ENCODE data around the gene SMYD5. TPM values are rescaled to one million over a fixed set of nuclear protein-coding genes. Genes with fewer than 3 reads are reported as not detected.

SMYD5 gene
- total and polyA plus RNA-seq, 9 of the 15 experiments (the other 6 are each of a cell fraction or from before 2014, with no cell fraction given): 11.4 to 56.8 (median 32.0) TPM

DNA sequence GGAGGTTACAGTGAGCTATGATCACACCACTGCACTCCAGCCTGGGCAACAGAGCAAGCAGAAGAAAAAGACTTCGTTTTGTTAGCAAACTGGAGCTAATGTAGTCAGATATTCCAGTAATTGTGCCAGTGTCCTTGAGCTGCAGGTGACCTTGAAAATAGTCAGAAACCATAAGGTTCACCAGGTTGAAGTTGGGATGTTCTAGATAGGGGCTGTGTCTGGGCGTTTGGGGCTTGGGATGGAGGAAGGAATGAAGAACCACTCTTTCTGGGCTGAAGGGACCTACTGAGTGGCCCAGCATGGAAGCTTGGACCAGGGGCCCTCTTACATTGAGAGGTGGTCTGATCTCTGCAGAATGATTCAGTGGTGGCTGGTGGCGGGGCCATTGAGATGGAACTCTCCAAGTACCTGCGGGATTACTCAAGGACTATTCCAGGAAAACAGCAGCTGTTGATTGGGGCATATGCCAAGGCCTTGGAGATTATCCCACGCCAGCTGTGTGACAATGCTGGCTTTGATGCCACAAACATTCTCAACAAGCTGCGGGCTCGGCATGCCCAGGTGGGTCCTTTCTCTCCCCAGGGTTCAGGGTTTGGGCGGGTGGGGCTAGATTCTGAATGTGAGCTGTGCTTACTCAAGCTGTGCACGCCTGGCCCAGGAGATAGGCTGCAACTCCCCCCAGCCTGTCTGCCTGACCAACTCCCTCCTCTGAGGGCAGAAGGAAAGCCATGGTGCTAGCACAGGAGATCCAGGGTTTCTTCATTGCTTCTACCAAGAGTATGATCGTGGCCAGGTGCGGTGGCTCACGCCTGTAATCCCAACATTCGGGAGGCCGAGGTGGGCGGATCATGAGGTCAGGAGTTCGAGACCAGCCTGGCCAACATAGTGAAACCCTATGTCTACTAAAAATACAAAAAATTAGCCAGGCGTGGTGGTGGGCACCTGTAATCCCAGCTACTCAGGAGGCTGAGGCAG is 37.1 kb downstream of the SMYD5 start:
- DNase-seq (ENCODE audit: extremely low read depth in 1 of 4, low spot score in 3 of 4) (no peak), ATAC-seq (no peak), FAIRE-seq (no peak)
- Histone ChIP-seq H3K27me3 (ENCODE audit: control insufficient read depth in 2 of 2, insufficient read depth in 2 of 2, low read length in 2 of 2) (no peaks in the 10 kb centered on the region), H3K9me1 (ENCODE audit: control insufficient read depth, insufficient read depth, low read length) (no peaks in the 10 kb centered on the region), H3K9me3 (replicated peaks; ENCODE audit: control insufficient read depth, insufficient read depth, low read depth, low read length) (no peaks in the 10 kb centered on the region), H3K36me3 (ENCODE audit: control insufficient read depth, insufficient read depth, low read length) (peaks cover 86% of the 10 kb centered on the region), H3K9ac (ENCODE audit: insufficient read depth in 1 of 2, low read depth in 2 of 2, low read length in 2 of 2) (no peak overlapping the region), H2AFZ (ENCODE audit: low read depth, low read length) (no peak overlapping the region), H4K20me1 (replicated peaks; ENCODE audit: control insufficient read depth, insufficient read depth, low read length) (0 out of 2 replicates have a peak, but pooled peaks cover 2% of the 10 kb centered on the region), H3K4me1 (replicated peaks in 1 of 2; ENCODE audit: control insufficient read depth in 2 of 2, insufficient read depth in 2 of 2, low read length in 2 of 2) (peaks cover 0 to 10% of the 10 kb centered on the region in 2 experiments; a peak in 3 of 5 replicates), H3K27ac (ENCODE audit: extremely low read depth, low read depth, low read length) (no peak overlapping the region), H3K4me3 (no peak overlapping the region), H3K4me2 (ENCODE audit: insufficient read depth, low read length) (no peak overlapping the region), H3K79me2 (ENCODE audit: control insufficient read depth, insufficient read depth, low read length) (0 out of 3 replicates have a peak, but pooled peaks cover 9% of the 10 kb centered on the region)
- no TSS peak for BruUV-seq (replicated peaks)
- in situ Hi-C loops (cut with MboI) (no loop called here), intact Hi-C loops (cut with micrococcal nuclease) (loop anchor here (10.0 kb wide), 1 partner anchor 266 kb away; no protein-coding TSS in a partner anchor)
- ChIA-PET POLR2A (interaction anchor here (1.2 to 1.6 kb wide), 4 partner anchors 9 to 285 kb away, joined by 4 to 9 read pairs (median 4); partner anchors contain the start of genes CCT7 and PRADC1), CTCF (ENCODE audit: low intra/inter-chr PET ratio) (no interaction called here)
- TF ChIP-seq, protein P1, sequence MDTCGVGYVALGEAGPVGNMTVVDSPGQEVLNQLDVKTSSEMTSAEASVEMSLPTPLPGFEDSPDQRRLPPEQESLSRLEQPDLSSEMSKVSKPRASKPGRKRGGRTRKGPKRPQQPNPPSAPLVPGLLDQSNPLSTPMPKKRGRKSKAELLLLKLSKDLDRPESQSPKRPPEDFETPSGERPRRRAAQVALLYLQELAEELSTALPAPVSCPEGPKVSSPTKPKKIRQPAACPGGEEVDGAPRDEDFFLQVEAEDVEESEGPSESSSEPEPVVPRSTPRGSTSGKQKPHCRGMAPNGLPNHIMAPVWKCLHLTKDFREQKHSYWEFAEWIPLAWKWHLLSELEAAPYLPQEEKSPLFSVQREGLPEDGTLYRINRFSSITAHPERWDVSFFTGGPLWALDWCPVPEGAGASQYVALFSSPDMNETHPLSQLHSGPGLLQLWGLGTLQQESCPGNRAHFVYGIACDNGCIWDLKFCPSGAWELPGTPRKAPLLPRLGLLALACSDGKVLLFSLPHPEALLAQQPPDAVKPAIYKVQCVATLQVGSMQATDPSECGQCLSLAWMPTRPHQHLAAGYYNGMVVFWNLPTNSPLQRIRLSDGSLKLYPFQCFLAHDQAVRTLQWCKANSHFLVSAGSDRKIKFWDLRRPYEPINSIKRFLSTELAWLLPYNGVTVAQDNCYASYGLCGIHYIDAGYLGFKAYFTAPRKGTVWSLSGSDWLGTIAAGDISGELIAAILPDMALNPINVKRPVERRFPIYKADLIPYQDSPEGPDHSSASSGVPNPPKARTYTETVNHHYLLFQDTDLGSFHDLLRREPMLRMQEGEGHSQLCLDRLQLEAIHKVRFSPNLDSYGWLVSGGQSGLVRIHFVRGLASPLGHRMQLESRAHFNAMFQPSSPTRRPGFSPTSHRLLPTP (IDR thresholded peaks at IDR 0.05; ENCODE audit: borderline replicate concordance, extremely low read depth, insufficient read length): no peak
- TF ChIP-seq, protein P2, sequence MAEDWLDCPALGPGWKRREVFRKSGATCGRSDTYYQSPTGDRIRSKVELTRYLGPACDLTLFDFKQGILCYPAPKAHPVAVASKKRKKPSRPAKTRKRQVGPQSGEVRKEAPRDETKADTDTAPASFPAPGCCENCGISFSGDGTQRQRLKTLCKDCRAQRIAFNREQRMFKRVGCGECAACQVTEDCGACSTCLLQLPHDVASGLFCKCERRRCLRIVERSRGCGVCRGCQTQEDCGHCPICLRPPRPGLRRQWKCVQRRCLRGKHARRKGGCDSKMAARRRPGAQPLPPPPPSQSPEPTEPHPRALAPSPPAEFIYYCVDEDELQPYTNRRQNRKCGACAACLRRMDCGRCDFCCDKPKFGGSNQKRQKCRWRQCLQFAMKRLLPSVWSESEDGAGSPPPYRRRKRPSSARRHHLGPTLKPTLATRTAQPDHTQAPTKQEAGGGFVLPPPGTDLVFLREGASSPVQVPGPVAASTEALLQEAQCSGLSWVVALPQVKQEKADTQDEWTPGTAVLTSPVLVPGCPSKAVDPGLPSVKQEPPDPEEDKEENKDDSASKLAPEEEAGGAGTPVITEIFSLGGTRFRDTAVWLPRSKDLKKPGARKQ (CRISPR knock-in tag; IDR thresholded peaks at IDR 0.05): no peak
- no peak for TF ChIP-seq ZBTB8A (IDR thresholded peaks at IDR 0.05; ENCODE audit: partially characterized antibody)
- TF ChIP-seq, protein P3, sequence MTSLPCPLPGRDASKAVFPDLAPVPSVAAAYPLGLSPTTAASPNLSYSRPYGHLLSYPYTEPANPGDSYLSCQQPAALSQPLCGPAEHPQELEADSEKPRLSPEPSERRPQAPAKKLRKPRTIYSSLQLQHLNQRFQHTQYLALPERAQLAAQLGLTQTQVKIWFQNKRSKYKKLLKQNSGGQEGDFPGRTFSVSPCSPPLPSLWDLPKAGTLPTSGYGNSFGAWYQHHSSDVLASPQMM (CRISPR knock-in tag; IDR thresholded peaks at IDR 0.05): no peak
- TF ChIP-seq ESRRA (IDR thresholded peaks at IDR 0.05; ENCODE audit: borderline replicate concordance, low read depth): 0 out of 2 replicates have a peak, but pooled peaks have one; percentile 22
- TF ChIP-seq EGR1 (conservative IDR thresholded peaks at IDR 0.05): 0 out of 2 replicates have a peak, but pooled peaks have one; percentile 6
- TF ChIP-seq SUPT5H (IDR thresholded peaks at IDR 0.05): 0 out of 2 replicates have a peak, but pooled peaks have one; percentile 19
- TF ChIP-seq ZNF239 (CRISPR knock-in tag; IDR thresholded peaks at IDR 0.05): no peak
- 88% methylated on average over 16 of the region's 17 CpGs for WGBS (ENCODE audit: insufficient coverage, low coverage, missing lambda C conversion rate)

Data from K562 (cell line).